Measurements from ENCODE around the gene LPCAT2. TPM values are rescaled to one million over a fixed set of nuclear protein-coding genes. Genes with fewer than 3 reads are reported as not detected.

Gene LPCAT2
- total RNA-seq, 2 experiments from 2014 or later = 0.37 to 0.59 TPM

DNA sequence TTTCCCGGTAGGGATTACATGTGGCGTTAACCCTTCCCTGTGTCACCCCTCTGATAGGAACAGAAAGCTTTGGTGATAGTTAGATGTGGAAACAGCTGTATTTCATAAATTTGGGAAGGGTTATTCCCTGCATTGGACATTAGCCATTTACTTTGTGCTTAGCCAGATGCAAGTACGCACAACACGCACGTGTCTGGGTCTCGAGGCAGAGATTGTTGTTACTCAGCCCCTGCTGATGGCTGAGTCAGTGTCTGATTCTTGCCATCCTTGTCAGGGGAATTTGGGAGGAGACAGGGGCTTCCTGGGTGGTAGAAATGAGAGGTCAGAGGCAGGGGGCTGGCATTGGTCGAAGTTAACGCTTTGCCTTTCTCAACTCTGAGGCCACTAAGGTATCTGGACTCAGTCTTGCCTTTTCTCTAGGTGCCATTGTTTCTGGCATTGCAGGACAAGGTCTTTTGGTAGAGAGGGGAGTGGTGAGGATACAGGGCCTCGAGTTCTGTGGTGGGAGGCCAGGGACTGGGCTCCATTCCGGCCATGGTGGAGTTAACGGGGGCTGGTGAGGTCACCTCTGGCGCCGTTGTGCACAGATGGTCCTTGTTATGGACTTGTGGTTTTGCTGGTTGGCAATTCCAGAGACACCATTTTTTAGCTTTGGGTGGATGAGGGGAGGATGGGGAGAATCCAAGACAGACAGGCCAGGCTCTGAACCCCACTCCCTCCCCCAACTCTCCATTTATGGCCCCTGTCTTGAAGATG lies 21.6 kb upstream of the LPCAT2 start:
- CTCF ChIA-PET = interaction anchor here (0.6 kb wide), 1 partner anchor 67 kb away, joined by 3 read pairs; no protein-coding TSS in a partner anchor
- POLR2A ChIA-PET = no interaction called here
- ATAC-seq = no peak
- Mint-ChIP-seq H3K4me3 (no peak overlapping the region), H3K36me3 (ENCODE audit: low read depth) (no peaks in the 10 kb centered on the region), H3K27me3 (peaks cover 6% of the 10 kb centered on the region), H3K9me3 (ENCODE audit: low read depth) (no peaks in the 10 kb centered on the region), H3K27ac (no peak overlapping the region), H3K4me1 (no peaks in the 10 kb centered on the region)
- DNase-seq = no peak
- intact Hi-C loops (cut with DNase I, micrococcal nuclease) = no loop called here

DNA sequence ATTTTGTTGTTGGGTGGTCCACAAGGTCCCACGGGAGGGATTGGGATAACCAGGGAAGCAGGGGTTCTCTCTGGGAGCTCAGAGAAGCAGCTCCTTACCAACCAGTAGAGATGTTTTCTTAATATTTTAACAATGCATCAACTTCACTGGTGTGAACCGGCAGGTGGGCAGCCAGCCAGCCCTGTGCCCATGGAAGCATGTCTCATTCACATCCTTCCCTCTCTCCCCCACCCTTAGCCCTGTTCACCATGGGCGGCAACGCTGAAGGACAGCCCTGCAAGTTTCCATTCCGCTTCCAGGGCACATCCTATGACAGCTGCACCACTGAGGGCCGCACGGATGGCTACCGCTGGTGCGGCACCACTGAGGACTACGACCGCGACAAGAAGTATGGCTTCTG lies 20.6 kb upstream of the LPCAT2 start:
- Mint-ChIP-seq H3K27me3 (peaks cover 3% of the 10 kb centered on the region), H3K27ac (no peak overlapping the region), H3K36me3 (ENCODE audit: low read depth) (no peaks in the 10 kb centered on the region), H3K4me1 (no peaks in the 10 kb centered on the region), H3K4me3 (no peak overlapping the region), H3K9me3 (ENCODE audit: low read depth) (no peaks in the 10 kb centered on the region)
- ChIA-PET CTCF (no interaction called here), POLR2A (no interaction called here)
- DNase-seq (no peak), ATAC-seq (no peak)
- intact Hi-C loops (cut with DNase I, micrococcal nuclease) = no loop called here

DNA sequence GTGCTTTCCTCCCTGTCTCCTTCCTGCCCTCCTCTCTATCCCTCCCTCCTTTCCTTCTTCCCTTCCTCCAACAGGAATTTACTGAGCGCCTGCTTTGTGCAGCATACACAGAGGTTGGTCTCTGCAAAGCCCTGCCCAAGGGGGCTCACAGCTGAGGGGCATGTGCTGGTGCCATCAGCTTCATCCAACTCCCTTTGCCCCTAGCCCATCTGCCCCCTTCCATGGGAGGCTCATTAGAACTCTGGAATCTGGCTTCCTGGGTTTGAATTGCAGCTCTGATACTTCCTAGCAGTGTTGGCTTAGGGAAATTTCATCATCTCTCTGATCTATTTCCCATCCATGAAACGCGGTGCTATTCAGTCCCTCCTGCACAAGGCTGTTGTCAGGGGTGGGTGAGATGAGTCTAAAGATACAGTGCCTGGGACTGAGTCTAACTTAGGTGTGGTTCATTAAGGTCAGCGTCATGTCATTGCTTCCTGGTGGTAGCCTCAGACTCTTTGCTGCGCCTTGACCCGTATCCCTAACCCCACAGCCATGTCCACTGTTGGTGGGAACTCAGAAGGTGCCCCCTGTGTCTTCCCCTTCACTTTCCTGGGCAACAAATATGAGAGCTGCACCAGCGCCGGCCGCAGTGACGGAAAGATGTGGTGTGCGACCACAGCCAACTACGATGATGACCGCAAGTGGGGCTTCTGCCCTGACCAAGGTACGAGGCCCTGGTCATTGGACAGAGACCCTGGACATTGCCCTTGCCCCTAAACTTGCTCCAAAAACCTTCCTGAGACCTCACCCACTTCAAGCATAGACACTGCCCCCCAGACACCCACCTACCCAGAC lies 19.5 kb upstream of the LPCAT2 start:
- Mint-ChIP-seq H3K27me3 (peaks cover 3% of the 10 kb centered on the region), H3K27ac (no peak overlapping the region), H3K9me3 (ENCODE audit: low read depth) (no peaks in the 10 kb centered on the region), H3K36me3 (ENCODE audit: low read depth) (no peaks in the 10 kb centered on the region), H3K4me3 (no peak overlapping the region), H3K4me1 (no peaks in the 10 kb centered on the region)
- CTCF ChIA-PET = no interaction called here
- POLR2A ChIA-PET = no interaction called here
- no peak for DNase-seq
- intact Hi-C loops (cut with DNase I, micrococcal nuclease) = no loop called here
- ATAC-seq = no peak

DNA sequence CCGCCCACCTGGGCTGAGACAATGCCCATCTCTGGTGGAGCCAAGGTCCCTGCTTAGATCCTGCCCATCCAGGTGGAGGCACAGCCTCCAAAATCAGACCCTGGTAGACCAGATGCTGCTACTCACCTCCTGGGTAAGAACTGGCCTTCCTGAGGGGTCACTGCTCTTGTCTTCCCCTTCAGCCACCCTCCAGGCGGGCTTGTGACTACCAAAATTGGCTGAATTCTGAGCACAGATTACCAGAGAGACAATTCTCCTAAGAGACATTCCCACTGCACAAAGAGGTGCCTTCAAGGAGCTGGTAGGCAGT lies 19.0 kb upstream of the LPCAT2 start:
- no peaks in the 10 kb centered on the region for H3K36me3 Mint-ChIP-seq (ENCODE audit: low read depth)
- ChIA-PET POLR2A (no interaction called here), CTCF (interaction anchor here (0.6 to 1.8 kb wide), 2 partner anchors 10 to 25 kb away, joined by 3 to 5 read pairs; no protein-coding TSS in a partner anchor)
- intact Hi-C loops (cut with DNase I, micrococcal nuclease) = no loop called here
- no peak overlapping the region for H3K4me3 Mint-ChIP-seq
- no peaks in the 10 kb centered on the region for H3K9me3 Mint-ChIP-seq (ENCODE audit: low read depth)
- ATAC-seq (no peak), DNase-seq (no peak)
- peaks cover under 1% of the 10 kb centered on the region for H3K27me3 Mint-ChIP-seq
- H3K27ac Mint-ChIP-seq = no peak overlapping the region
- H3K4me1 Mint-ChIP-seq = no peaks in the 10 kb centered on the region

DNA sequence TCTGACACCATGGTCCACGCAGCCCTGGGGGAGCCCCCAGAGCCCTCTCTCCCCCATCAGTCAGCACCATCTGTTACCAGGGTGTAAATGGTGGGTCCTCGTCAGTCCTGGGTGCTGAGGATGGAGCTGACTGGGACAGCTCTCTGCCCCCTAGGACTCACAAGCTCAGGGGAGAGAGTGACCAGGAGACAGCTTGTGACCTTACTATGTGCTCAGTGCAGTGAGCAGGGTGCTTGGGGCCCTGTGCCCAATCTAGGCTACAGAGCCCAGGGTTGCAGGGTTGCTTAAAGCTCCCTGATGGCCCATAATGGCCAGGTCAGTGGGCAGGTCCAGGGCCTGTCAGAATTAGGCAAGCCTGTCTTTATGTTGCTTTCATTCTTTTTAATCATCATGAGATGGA lies 18.6 kb upstream of the LPCAT2 start:
- Mint-ChIP-seq H3K36me3 (ENCODE audit: low read depth) (no peaks in the 10 kb centered on the region), H3K4me1 (no peaks in the 10 kb centered on the region), H3K27me3 (no peaks in the 10 kb centered on the region), H3K27ac (no peak overlapping the region), H3K4me3 (no peak overlapping the region), H3K9me3 (ENCODE audit: low read depth) (no peaks in the 10 kb centered on the region)
- CTCF ChIA-PET = interaction anchor here (0.6 to 1.8 kb wide), 2 partner anchors 10 to 25 kb away, joined by 3 to 5 read pairs; no protein-coding TSS in a partner anchor
- DNase-seq (no peak), ATAC-seq (no peak)
- POLR2A ChIA-PET = no interaction called here
- intact Hi-C loops (cut with DNase I, micrococcal nuclease) = no loop called here

DNA sequence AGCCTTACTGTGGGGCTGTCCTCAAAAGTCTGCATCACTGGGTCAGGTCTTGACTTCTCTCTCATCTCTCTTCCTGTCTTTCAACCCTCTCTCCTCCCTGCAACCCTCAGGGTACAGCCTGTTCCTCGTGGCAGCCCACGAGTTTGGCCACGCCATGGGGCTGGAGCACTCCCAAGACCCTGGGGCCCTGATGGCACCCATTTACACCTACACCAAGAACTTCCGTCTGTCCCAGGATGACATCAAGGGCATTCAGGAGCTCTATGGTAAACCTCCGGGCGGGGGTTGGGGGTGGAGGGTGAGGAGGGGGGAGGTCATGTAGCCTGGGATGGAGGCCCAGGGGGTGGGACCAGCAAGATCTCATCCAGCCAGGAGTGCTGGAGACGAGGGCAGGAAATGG lies 17.2 kb upstream of the LPCAT2 start:
- H3K36me3 Mint-ChIP-seq (ENCODE audit: low read depth) = no peaks in the 10 kb centered on the region
- H3K4me3 Mint-ChIP-seq = no peak overlapping the region
- DNase-seq (no peak), ATAC-seq (no peak)
- H3K4me1 Mint-ChIP-seq = no peaks in the 10 kb centered on the region
- intact Hi-C loops (cut with DNase I, micrococcal nuclease) = no loop called here
- no peaks in the 10 kb centered on the region for H3K9me3 Mint-ChIP-seq (ENCODE audit: low read depth)
- no peaks in the 10 kb centered on the region for H3K27me3 Mint-ChIP-seq
- ChIA-PET POLR2A (no interaction called here), CTCF (interaction anchor here (1.8 kb wide), 1 partner anchor 26 kb away, joined by 5 read pairs; no protein-coding TSS in a partner anchor)
- H3K27ac Mint-ChIP-seq = no peak overlapping the region

DNA sequence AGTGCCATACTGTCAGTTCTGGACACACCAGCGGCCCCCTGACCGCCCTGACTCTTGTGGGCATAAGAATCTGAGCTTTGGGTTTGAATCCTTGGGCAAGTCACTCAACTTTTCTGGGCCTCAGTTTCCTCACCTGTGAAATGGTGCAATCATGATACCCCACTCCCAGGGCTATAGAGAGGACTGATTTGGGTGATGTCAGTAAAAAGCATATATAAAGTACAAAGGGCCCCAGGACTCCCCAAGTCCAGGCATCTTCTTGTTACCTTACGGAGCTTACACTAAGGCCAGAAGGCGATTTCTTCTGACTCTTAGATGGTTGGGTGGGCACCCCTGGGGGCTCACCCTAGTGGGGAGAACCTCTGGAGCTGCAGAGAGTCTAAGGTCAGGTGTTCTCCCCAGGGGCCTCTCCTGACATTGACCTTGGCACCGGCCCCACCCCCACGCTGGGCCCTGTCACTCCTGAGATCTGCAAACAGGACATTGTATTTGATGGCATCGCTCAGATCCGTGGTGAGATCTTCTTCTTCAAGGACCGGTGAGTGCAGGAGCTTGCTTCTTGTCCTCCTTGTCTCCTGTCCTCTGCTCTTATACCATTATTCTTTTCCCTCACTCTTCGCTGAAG lies 16.0 kb upstream of the LPCAT2 start:
- CTCF ChIA-PET = no interaction called here
- ATAC-seq = no peak
- Mint-ChIP-seq H3K4me1 (no peaks in the 10 kb centered on the region), H3K36me3 (ENCODE audit: low read depth) (no peaks in the 10 kb centered on the region), H3K4me3 (no peak overlapping the region), H3K27me3 (no peaks in the 10 kb centered on the region), H3K9me3 (ENCODE audit: low read depth) (no peaks in the 10 kb centered on the region), H3K27ac (no peak overlapping the region)
- POLR2A ChIA-PET = no interaction called here
- no peak for DNase-seq
- intact Hi-C loops (cut with DNase I, micrococcal nuclease) = no loop called here

DNA sequence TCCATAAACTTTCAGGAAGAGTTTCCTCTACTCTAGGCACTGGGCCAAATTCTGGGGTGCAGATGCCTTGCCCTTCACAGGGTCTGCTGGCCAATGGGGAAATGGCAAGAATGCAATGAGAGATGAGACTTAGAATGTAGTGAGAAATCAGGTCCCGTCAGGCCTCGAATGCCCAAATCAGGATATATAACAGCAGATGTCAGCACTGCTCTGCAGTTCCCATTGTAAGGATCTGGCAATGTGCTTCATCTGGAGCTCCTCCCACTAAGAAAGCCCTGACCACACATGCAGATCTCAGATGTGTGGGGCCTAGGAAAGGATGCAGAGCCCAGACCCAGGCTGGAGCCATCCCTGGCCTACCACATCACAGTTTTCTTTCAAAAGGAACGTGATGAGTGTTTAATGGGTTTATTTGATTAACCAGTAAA lies 13.9 kb upstream of the LPCAT2 start:
- POLR2A ChIA-PET = no interaction called here

DNA sequence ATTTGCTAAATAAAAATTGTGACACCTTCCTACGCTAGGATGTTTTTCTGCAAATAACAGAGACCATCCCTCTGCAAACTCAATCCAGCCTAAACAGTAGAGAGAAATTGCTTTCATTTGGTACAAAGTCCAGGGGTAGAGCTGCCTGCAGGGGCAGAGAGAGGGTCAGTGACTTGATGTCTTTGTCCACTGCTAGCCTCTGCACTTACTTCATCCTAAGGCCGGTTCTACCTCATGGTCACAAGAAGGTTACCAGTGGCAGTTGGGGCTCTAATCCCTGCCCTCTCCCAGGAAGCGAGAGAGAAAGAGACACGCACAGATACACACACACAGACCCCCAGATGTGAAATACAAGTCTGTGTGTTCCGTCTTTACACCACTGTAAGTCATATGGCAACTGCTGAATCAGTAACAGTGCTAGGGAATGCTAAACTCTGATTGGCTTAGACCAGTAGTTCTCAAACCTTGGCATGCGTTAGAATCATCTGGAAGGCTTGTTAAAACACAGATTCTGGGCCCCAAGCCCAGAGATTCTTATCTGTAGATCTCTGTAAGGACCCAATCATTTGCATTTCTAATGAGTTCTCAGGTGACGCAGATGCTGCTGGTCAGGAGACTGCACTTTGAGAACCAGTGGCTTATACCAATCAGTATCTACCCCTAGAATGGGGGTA lies 13.1 kb upstream of the LPCAT2 start:
- Mint-ChIP-seq H3K9me3 (ENCODE audit: low read depth) (no peaks in the 10 kb centered on the region), H3K4me3 (no peak overlapping the region), H3K36me3 (ENCODE audit: low read depth) (no peaks in the 10 kb centered on the region), H3K27me3 (no peaks in the 10 kb centered on the region), H3K27ac (no peak overlapping the region), H3K4me1 (peaks cover 17% of the 10 kb centered on the region)
- DNase-seq = no peak
- no peak for ATAC-seq
- intact Hi-C loops (cut with DNase I, micrococcal nuclease) = no loop called here
- POLR2A ChIA-PET = no interaction called here
- CTCF ChIA-PET = interaction anchor here (1.1 kb wide), 1 partner anchor 31 kb away, joined by 4 read pairs; no protein-coding TSS in a partner anchor

More for the DNA sequence above, 13.9 kb upstream of the LPCAT2 start:
- H3K27me3 Mint-ChIP-seq = no peaks in the 10 kb centered on the region
- CTCF ChIA-PET = no interaction called here
- no peaks in the 10 kb centered on the region for H3K9me3 Mint-ChIP-seq (ENCODE audit: low read depth)
- DNase-seq (no peak), ATAC-seq (no peak)
- no peak overlapping the region for H3K4me3 Mint-ChIP-seq
- no peak overlapping the region for H3K27ac Mint-ChIP-seq
- H3K4me1 Mint-ChIP-seq = peaks cover 9% of the 10 kb centered on the region
- H3K36me3 Mint-ChIP-seq (ENCODE audit: low read depth) = no peaks in the 10 kb centered on the region
- intact Hi-C loops (cut with DNase I, micrococcal nuclease) = no loop called here

DNA sequence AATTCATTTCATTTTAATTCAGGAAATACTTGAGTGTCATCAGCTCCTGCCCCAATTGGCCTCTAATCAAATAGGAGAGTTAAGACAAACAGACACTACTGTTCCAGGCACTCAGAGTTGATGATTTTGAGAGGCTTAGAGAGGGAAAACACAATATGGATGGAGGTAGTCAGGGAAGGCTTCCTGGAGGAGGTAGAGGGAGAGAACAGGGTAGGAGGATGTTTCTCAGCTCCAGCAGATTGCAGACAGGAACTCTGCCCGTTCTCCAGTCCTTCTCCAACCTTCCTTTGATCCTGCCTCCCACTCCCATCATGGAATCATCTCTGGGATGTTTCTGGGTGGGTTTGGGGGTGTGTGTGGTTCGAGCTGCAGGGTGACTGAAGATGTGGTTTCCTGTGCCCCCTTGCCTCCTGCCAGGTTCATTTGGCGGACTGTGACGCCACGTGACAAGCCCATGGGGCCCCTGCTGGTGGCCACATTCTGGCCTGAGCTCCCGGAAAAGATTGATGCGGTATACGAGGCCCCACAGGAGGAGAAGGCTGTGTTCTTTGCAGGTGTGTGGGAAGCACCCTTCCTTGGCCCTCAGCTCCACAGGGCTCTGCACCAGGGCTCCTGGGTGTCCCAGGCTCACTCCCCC lies 12.2 kb upstream of the LPCAT2 start:
- Mint-ChIP-seq H3K4me3 (no peak overlapping the region), H3K27ac (no peak overlapping the region), H3K4me1 (peaks cover 17% of the 10 kb centered on the region), H3K9me3 (ENCODE audit: low read depth) (no peaks in the 10 kb centered on the region), H3K36me3 (ENCODE audit: low read depth) (no peaks in the 10 kb centered on the region), H3K27me3 (no peaks in the 10 kb centered on the region)
- ATAC-seq = no peak
- ChIA-PET CTCF (interaction anchor here (1.1 kb wide), 1 partner anchor 32 kb away, joined by 4 read pairs; no protein-coding TSS in a partner anchor), POLR2A (no interaction called here)
- no peak for DNase-seq
- intact Hi-C loops (cut with DNase I, micrococcal nuclease) = no loop called here

DNA sequence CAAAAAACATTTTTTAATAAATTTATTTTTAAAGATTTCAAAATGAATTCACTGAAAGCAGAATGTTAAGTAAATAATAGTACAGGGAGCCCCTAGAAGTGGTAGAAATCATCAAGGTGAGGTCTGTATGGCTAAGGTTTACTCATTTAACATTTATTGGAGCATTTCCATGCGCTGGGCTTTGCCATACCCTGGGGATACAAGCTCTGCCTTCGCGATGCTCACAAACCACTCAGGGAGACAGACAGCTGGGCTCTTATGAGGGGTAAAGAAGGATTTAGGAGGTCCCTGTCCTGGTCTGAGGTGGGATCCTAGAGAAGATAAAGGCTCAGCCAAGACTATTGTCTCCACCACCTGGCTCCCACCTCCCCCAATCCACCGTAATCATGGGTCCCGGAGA lies 11.3 kb upstream of the LPCAT2 start:
- Mint-ChIP-seq H3K9me3 (ENCODE audit: low read depth) (no peaks in the 10 kb centered on the region), H3K27ac (no peak overlapping the region), H3K4me3 (no peak overlapping the region), H3K36me3 (ENCODE audit: low read depth) (no peaks in the 10 kb centered on the region), H3K27me3 (no peaks in the 10 kb centered on the region), H3K4me1 (peaks cover 17% of the 10 kb centered on the region)
- DNase-seq (no peak), ATAC-seq (no peak)
- CTCF ChIA-PET = no interaction called here
- intact Hi-C loops (cut with DNase I, micrococcal nuclease) = no loop called here
- POLR2A ChIA-PET = no interaction called here
